Heart right ventricle (tissue), 16 donors: ENCODE data around the gene MTRF1L. TPM values are rescaled to one million over a fixed set of nuclear protein-coding genes. Genes with fewer than 3 reads are reported as not detected.

Experiments used
- ATAC-seq, 8 donors: fragments of 200-7000 bp; cut with Tn5 transposase; one replicate each; pipeline ENCODE4 v1.9.1; 2020; ENCODE audit warnings: mild to moderate bottlenecking in 8 of 8, moderate library complexity in 8 of 8, moderate number of reproducible peaks in 1 of 8
- DNase-seq, 2 donors: peaks; one replicate each; pipeline ENCODE4 v3.0.0-alpha.2; 2020
- H3K27ac ChIP-seq, 10 donors: fragments of 200-600 bp; sonication (generic) in 2 of 10; one replicate each; pipeline versions ENCODE4 v1.5.0 to v1.8.0; 2020 to 2022; ENCODE audit warnings: mild to moderate bottlenecking in 3 of 10
- H3K27me3 ChIP-seq, 7 donors: fragments of 200-600 bp; one replicate each; pipeline ENCODE4 v1.8.0; 2021 to 2022; ENCODE audit warnings: mild to moderate bottlenecking in 2 of 7
- H3K36me3 ChIP-seq, 9 donors: fragments of 200-600 bp; sonication (generic) in 1 of 9; one replicate each; pipeline versions ENCODE4 v1.5.0 to v1.8.0; 2020 to 2022; ENCODE audit warnings: mild to moderate bottlenecking in 2 of 9
- H3K4me1 ChIP-seq, 9 donors: fragments of 200-600 bp; sonication (generic) in 1 of 9; one replicate each; pipeline versions ENCODE4 v1.5.0 to v1.8.0; 2020 to 2022; ENCODE audit warnings: mild to moderate bottlenecking in 4 of 9
- H3K4me3 ChIP-seq, 10 donors: fragments of 200-600 bp; sonication (generic) in 2 of 10; one replicate each; pipeline versions ENCODE4 v1.5.0 to v1.8.0; 2020 to 2022; ENCODE audit warnings: mild to moderate bottlenecking in 7 of 10, moderate library complexity in 2 of 10
- H3K9me3 ChIP-seq, 11 donors: fragments of 200-600 bp in 10 of 11; sonication (generic) in 2 of 11; one replicate each; pipeline versions ENCODE4 v1.5.0 to v1.8.0; 2013 to 2022; ENCODE audit warnings: mild to moderate bottlenecking in 2 of 11, control low read depth in 1 of 11, moderate library complexity in 1 of 11
- CTCF ChIP-seq, 9 donors: fragments of 200-600 bp; sonication (generic) in 2 of 9; IDR thresholded peaks; one replicate each; pipeline versions ENCODE4 v1.5.0 to v1.8.0; 2021 to 2022; ENCODE audit warnings: antibody characterized with exemption in 9 of 9, mild to moderate bottlenecking in 5 of 9, moderate library complexity in 1 of 9
- WGBS, 2 donors: extraction: QIAGEN DNeasy Blood & Tissue Kit; methylation state at CpG; one replicate each; pipeline ENCODE4 v1.1.7; 2013; ENCODE audit warnings: inconsistent platforms in 1 of 2; 5-methylcytosine and 5-hydroxymethylcytosine counted together
- intact Hi-C, 10 donors: fragments of 100-400 bp; cut with DNase I; formaldehyde crosslinking; loops; one replicate each; pipeline versions ENCODE4 v1.11.1 to v1.14.2; 2022
- polyA plus RNA-seq, 2 donors: library from polyadenylated mRNA; stranded (reverse); fragments of 200-250 nt; gene quantifications; one replicate each; pipeline ENCODE4 v1.2.3, GENCODE V29; 2013
- total RNA-seq, 10 donors: library from RNA; stranded (reverse); fragmentation: NEBNext Ultra II Directional in 3 of 10; extraction: Animal tissue kit (Norgen Biotek cat#: 25700) in 3 of 10; gene quantifications; one replicate each; pipeline versions ENCODE4 v1.2.1 to v1.2.4, GENCODE V29; 2021 to 2023
- donor health status: Arrhythmogenic right ventricular cardiomyopathy.
- donor health status: ischemic (EF 13 %, LVEDD 7.1; RV severe dilation, severe dysfunction).
- donor health status: healthy with polysubstance abuse.
- donor health status: DM: no; HTN: yes; CAD: no.
- donor health status: DM: no; HTN: no; CAD: no.
- donor health status: ischemic (EF 25% LVEDD 6.9; RV normal size, moderate dysfunction).
- donor health status: ischemic (EF 25% LVEDD 5.7; RV mildly dilated, moderate dysfunction).
- donor health status: healthy.
- donor health status: DM: yes; HTN: yes; CAD: no.
- donor health status: Ischemic cardiomyopathy.
- donor health status: ischemic (EF 35%, LVEDD 5.7; RV mildly dilated, moderate dysfunction).
- donor health status: nonischemic (EF 11% LVEDD 7.7; RV severe dilation, severe dysfunction).
- donor health status: DM: yes; HTN: yes; CAD: no.
- donor health status: PGD.
- donor health status: ischemic (EF 29% LVEDD 5.4; RV normal size, mild dysfunction).
- donor health status: nonischemic (EF 23%, LVEDD 6.1; RV moderate dilation, normal function).

The MTRF1L gene
- total and polyA plus RNA-seq, 12 donors = 13.5 to 44.4 (median 26.1) TPM

GRCh38 chr6:153018355-153018754, 15.8 kb upstream of the MTRF1L start:
- Histone ChIP-seq H3K36me3 (no peaks in the 10 kb centered on the region), H3K9me3 (no peaks in the 10 kb centered on the region), H3K27ac (no peak overlapping the region), H3K27me3 (no peaks in the 10 kb centered on the region), H3K4me1 (no peaks in the 10 kb centered on the region), H3K4me3 (no peak overlapping the region)
- WGBS, 2 donors = 94 to 95% methylated on average over 3 of the region's 3 CpGs
- ATAC-seq (no peak), DNase-seq (no peak)
- no peak for TF ChIP-seq CTCF (IDR thresholded peaks at IDR 0.05)
- intact Hi-C loops = no loop called here

- no peak for ATAC-seq
Observed at GRCh38 chr6:153016846-153017245, 14.3 kb upstream of the MTRF1L start.

GRCh38 chr6:153015094-153015640, 12.7 kb upstream of the MTRF1L start:
- no peaks in the 10 kb centered on the region for H3K36me3 ChIP-seq
- H3K9me3 ChIP-seq = no peaks in the 10 kb centered on the region
- no peak for ATAC-seq
- no peaks in the 10 kb centered on the region for H3K27me3 ChIP-seq
- no peak for DNase-seq
- no peak overlapping the region for H3K27ac ChIP-seq
- H3K4me1 ChIP-seq = no peaks in the 10 kb centered on the region
- intact Hi-C loops = no loop called here
- H3K4me3 ChIP-seq = no peak overlapping the region
- WGBS, 2 donors = 84 to 85% methylated on average over 4 of the region's 4 CpGs
- no peak for TF ChIP-seq CTCF (IDR thresholded peaks at IDR 0.05)

More at GRCh38 chr6:153016846-153017245, 14.3 kb upstream of the MTRF1L start:
- Histone ChIP-seq H3K4me1 (no peaks in the 10 kb centered on the region), H3K36me3 (no peaks in the 10 kb centered on the region), H3K27me3 (no peaks in the 10 kb centered on the region), H3K9me3 (no peaks in the 10 kb centered on the region), H3K27ac (no peak overlapping the region), H3K4me3 (no peak overlapping the region)
- no peak for TF ChIP-seq CTCF (IDR thresholded peaks at IDR 0.05)
- 72 to 73% methylated on average over 3 of the region's 3 CpGs for WGBS, 2 donors
- intact Hi-C loops = no loop called here
- no peak for DNase-seq

GRCh38 chr6:153013438-153013837, 10.9 kb upstream of the MTRF1L start:
- Histone ChIP-seq H3K4me1 (no peaks in the 10 kb centered on the region), H3K36me3 (no peaks in the 10 kb centered on the region), H3K9me3 (no peaks in the 10 kb centered on the region), H3K4me3 (no peak overlapping the region), H3K27ac (no peak overlapping the region), H3K27me3 (no peaks in the 10 kb centered on the region)
- ATAC-seq (no peak), DNase-seq (no peak)
- intact Hi-C loops = loop anchor here in 1 of 10 donors (5.0 kb wide), 1 partner anchor 41 kb away; no protein-coding TSS in a partner anchor
- TF ChIP-seq CTCF (IDR thresholded peaks at IDR 0.05) = no peak
- 69 to 74% methylated on average over 2 of the region's 2 CpGs for WGBS, 2 donors
